MM.1S (cell line): Measurements from ENCODE around the gene INTS15.

Experiments used
- DNase-seq: peaks from one replicate; pipeline ENCODE4 v3.0.0-alpha.2; 2015
- H2AFZ ChIP-seq: fragments of 300-600 bp; sonication (generic); 2 replicates; pipeline ENCODE4 v1.6.0; 2016; ENCODE audit warnings: antibody characterized with exemption, low read length
- H3F3A ChIP-seq: fragments of 300-600 bp; sonication (generic); 2 replicates; pipeline ENCODE4 v1.6.1; 2016; ENCODE audit warnings: mild to moderate bottlenecking, antibody characterized with exemption, low read length, moderate library complexity, mixed read lengths; ENCODE audit not compliant: insufficient read depth
- H3K27ac ChIP-seq: fragments of 300-600 bp; sonication (generic); 2 replicates; pipeline ENCODE4 v1.5.1; 2016; ENCODE audit warnings: mild to moderate bottlenecking, low read length
- H3K27me3 ChIP-seq: fragments of 300-600 bp; sonication (generic); replicated peaks from 2 replicates; pipeline ENCODE4 v1.6.0; 2016; ENCODE audit warnings: low read length; ENCODE audit not compliant: insufficient read depth
- H3K36me3 ChIP-seq: fragments of 300-600 bp; sonication (generic); replicated peaks from 2 replicates; pipeline ENCODE4 v1.6.1; 2016; ENCODE audit warnings: mild to moderate bottlenecking, low read length, mixed read lengths; ENCODE audit not compliant: insufficient read depth
- H3K4me1 ChIP-seq: fragments of 300-600 bp; sonication (generic); 2 replicates; pipeline ENCODE4 v1.6.1; 2016; ENCODE audit warnings: low read length, mixed read lengths
- H3K4me2 ChIP-seq: fragments of 300-600 bp; sonication (generic); 2 replicates; pipeline ENCODE4 v1.6.0; 2016; ENCODE audit warnings: low read depth, low read length
- H3K4me3 ChIP-seq: fragments of 300-600 bp; sonication (generic); 2 replicates; pipeline ENCODE4 v1.5.1; 2016; ENCODE audit warnings: low read length, mixed read lengths
- H3K79me2 ChIP-seq: fragments of 300-600 bp; sonication (generic); 2 replicates; pipeline ENCODE4 v1.6.1; 2016; ENCODE audit warnings: mixed run types, low read length, mixed read lengths
- H3K9ac ChIP-seq: fragments of 300-600 bp; sonication (generic); 2 replicates; pipeline ENCODE4 v1.6.1; 2016; ENCODE audit warnings: low read length, mixed read lengths
- H3K9me2 ChIP-seq: fragments of 300-600 bp; sonication (generic); replicated peaks from 2 replicates; pipeline ENCODE4 v1.6.1; 2016; ENCODE audit warnings: mild to moderate bottlenecking, low read length, mixed read lengths; ENCODE audit not compliant: insufficient read depth
- H3K9me3 ChIP-seq: fragments of 300-600 bp; sonication (generic); replicated peaks from 2 replicates; pipeline ENCODE4 v1.6.1; 2016; ENCODE audit warnings: mild to moderate bottlenecking, low read length, mixed read lengths; ENCODE audit not compliant: insufficient read depth
- H4K20me1 ChIP-seq: fragments of 300-600 bp; sonication (generic); 2 replicates; pipeline ENCODE4 v1.6.1; 2016; ENCODE audit warnings: mild to moderate bottlenecking, low read length, moderate library complexity, mixed read lengths; ENCODE audit not compliant: insufficient read depth
- CTCF ChIP-seq: fragments of 300-600 bp; sonication (generic); IDR thresholded peaks from 2 replicates; pipeline ENCODE4 v1.5.1; 2016; ENCODE audit warnings: antibody characterized with exemption, low read length, mixed read lengths
- EZH2 ChIP-seq: fragments of 300-600 bp; sonication (generic); optimal IDR thresholded peaks from 2 replicates; pipeline ENCODE3; 2017; ENCODE audit warnings: low read depth, mild to moderate bottlenecking, antibody characterized with exemption, low read length, mixed read lengths
- EZH2phosphoT487 ChIP-seq: fragments of 300-600 bp; sonication (generic); IDR thresholded peaks from 2 replicates; pipeline ENCODE4 v1.6.1; 2018; ENCODE audit warnings: antibody characterized with exemption, low read length

Gene INTS15

GRCh38 chr7:6641305-6642035, 51.6 kb downstream of the INTS15 start:
- H3K9me2 ChIP-seq: no peaks in the 10 kb centered on the region
- H3K36me3 ChIP-seq: peaks cover 8% of the 10 kb centered on the region; the same call in 1 of the 2 replicates
- H3K79me2 ChIP-seq: peaks cover 27% of the 10 kb centered on the region
- no peak overlapping the region for H3K9ac ChIP-seq
- H3K9me3 ChIP-seq: no peaks in the 10 kb centered on the region
- TF ChIP-seq EZH2phosphoT487 (no peak), EZH2 (no peak), CTCF (no peak)
- H3K4me1 ChIP-seq: no peaks in the 10 kb centered on the region
- no peaks in the 10 kb centered on the region for H3K27me3 ChIP-seq
- H2AFZ ChIP-seq: no peak overlapping the region
- H3K4me3 ChIP-seq: no peak overlapping the region
- no peak for DNase-seq
- H3F3A ChIP-seq: no peaks in the 10 kb centered on the region
- H3K27ac ChIP-seq: no peak overlapping the region
- no peaks in the 10 kb centered on the region for H4K20me1 ChIP-seq
- no peak overlapping the region for H3K4me2 ChIP-seq

GRCh38 chr7:6642239-6642839, 52.5 kb downstream of the INTS15 start:
- Histone ChIP-seq H4K20me1 (no peaks in the 10 kb centered on the region), H3K9me2 (no peaks in the 10 kb centered on the region), H3K27me3 (no peaks in the 10 kb centered on the region), H3F3A (no peaks in the 10 kb centered on the region), H3K9ac (no peak overlapping the region), H3K4me2 (no peak overlapping the region), H3K9me3 (no peaks in the 10 kb centered on the region), H3K4me3 (no peak overlapping the region), H3K4me1 (no peaks in the 10 kb centered on the region), H2AFZ (no peak overlapping the region), H3K79me2 (peaks cover 24% of the 10 kb centered on the region), H3K36me3 (peaks cover 8% of the 10 kb centered on the region; the same call in 1 of the 2 replicates), H3K27ac (no peak overlapping the region)
- DNase-seq: no peak
- TF ChIP-seq CTCF: no peak
- no peak for TF ChIP-seq EZH2phosphoT487
- TF ChIP-seq EZH2: no peak

GRCh38 chr7:6642861-6643640, 53.2 kb downstream of the INTS15 start:
- H3K9me2 ChIP-seq: no peaks in the 10 kb centered on the region
- H3K9ac ChIP-seq: no peak overlapping the region
- H3K27me3 ChIP-seq: no peaks in the 10 kb centered on the region
- H3K9me3 ChIP-seq: no peaks in the 10 kb centered on the region
- TF ChIP-seq EZH2: no peak
- no peak for TF ChIP-seq CTCF
- DNase-seq: no peak
- H3K79me2 ChIP-seq: peaks cover 20% of the 10 kb centered on the region
- no peak overlapping the region for H2AFZ ChIP-seq
- H3K4me2 ChIP-seq: no peak overlapping the region
- no peaks in the 10 kb centered on the region for H3F3A ChIP-seq
- peaks cover 8% of the 10 kb centered on the region; the same call in 1 of the 2 replicates for H3K36me3 ChIP-seq
- H3K4me1 ChIP-seq: no peaks in the 10 kb centered on the region
- H4K20me1 ChIP-seq: no peaks in the 10 kb centered on the region
- no peak overlapping the region for H3K27ac ChIP-seq
- H3K4me3 ChIP-seq: no peak overlapping the region
